ENCODE data around the gene TNNT2.

The TNNT2 gene

GRCh38 chr1:201401700-201402099 is 24.2 kb upstream of the TNNT2 start:
- no peak for DNase-seq (ENCODE audit: low read depth)

GRCh38 chr1:201400852-201401230 is 23.4 kb upstream of the TNNT2 start:
- no peak for DNase-seq (ENCODE audit: low read depth)

- no peak for DNase-seq (ENCODE audit: low read depth)
Observed at GRCh38 chr1:201400212-201400851, 22.9 kb upstream of the TNNT2 start.

DNA sequence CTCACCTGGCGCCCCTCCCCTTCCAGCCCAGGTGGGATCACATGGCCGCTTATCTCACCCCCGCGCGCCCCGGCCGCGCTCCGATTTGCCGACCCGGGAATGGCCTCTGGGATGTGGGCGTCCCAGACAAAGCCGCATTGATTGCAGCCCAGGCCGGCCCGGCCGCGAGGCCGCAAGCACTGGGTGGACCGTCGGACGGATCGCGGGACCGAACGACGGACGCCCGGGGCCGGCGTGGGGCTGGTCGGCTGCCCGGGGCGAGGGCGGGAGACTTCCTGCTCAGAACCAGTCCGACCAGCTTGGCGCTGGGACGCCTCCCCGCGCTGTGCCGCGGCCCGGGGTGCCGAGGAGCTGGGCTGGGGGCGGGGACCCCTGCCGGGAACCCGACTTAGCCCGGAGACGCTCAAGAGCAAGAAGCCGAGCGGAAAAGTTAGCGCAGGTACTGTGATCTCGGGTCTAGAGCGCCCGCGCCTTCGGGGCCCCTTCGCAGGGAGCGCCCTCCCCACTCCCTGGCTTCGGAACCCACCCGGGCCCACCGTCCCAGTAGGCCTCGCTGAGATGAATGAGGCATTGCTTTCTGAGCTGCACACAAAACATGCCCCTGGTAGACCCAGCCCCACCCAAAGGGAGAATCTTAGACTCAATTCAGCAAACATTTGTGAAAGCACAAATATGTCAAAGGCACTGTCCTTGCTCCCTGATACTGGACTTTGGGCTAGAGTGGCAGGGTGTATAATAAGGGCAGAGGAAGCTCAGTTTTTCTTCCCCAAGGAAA is 22.1 kb upstream of the TNNT2 start:
- no peak for DNase-seq (ENCODE audit: low read depth)

DNA sequence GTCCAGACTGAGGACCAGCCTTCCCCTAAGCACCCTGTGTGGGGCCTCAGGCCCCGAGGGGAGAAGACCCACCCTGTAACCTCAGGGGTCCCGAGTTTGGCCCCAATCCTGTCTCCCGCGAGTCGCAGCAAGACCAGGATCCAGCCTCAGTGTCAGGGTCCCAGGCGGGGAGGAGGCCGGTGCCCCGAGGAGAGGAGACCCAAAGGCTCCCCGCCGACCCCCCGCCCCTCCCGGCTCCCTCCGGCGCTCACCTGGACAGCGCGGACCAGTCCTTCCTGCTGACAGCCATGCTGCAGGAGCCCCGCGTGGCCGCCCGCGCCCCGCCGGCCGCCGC is 21.5 kb upstream of the TNNT2 start, which contains the start of gene LAD1:
Gene LAD1, minus strand, starts transcription at position 307 of the 334 bp plus-strand sequence. Its CDS starts 18 bp downstream, at position 289.
- DNase-seq (ENCODE audit: low read depth): no peak

DNA sequence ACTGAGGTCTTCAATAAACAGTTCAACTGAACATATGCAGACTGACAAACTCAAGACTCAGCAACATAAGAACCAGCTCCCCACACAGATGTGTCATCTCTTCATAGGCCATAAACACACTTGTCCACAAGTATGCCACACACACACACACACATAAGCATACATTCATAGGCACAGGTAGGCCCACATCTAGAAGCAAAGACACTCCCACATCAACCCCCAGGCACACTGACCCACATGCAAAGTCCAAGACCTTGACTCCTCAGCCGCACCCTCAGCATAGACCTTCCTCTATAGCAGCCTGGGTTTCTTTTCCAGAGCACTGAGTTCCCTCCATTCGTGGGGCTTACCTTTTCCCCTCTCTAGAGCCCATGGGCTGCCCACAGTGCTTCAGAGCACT is 20.2 kb upstream of the TNNT2 start:
- DNase-seq (ENCODE audit: low read depth): no peak

DNA sequence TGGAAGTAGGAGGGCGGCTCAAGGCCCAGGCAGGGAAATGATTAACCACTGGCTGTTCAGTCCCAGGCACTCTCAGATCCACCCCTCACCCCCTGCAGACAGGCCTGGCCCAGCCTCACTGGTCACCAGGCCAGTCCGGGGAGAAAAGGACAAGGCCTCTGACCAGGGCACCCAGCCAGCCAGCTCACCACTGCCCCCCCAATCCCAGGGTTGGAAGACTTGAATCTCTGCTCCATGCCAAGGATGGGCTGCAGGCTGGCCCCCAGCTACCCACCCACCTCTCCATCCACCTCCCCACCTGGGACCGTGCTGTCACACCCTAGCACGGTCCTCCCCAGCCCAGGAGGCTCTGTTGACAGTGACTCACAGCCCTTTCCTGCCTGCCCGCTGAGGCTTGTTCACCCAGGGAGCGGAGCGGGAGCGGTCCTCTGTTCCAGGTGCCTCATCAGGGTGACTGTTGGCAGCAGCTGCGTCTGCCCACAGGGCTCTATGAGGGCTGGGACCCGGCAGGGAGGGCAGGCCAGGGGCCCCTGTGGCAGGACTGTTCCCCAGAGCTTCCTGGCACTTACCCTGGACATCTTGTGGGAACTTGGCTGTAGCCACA is 19.5 kb upstream of the TNNT2 start:
- no peak for DNase-seq (ENCODE audit: low read depth)

GRCh38 chr1:201395936-201396335 is 18.5 kb upstream of the TNNT2 start:
- no peak for DNase-seq (ENCODE audit: low read depth)

DNA sequence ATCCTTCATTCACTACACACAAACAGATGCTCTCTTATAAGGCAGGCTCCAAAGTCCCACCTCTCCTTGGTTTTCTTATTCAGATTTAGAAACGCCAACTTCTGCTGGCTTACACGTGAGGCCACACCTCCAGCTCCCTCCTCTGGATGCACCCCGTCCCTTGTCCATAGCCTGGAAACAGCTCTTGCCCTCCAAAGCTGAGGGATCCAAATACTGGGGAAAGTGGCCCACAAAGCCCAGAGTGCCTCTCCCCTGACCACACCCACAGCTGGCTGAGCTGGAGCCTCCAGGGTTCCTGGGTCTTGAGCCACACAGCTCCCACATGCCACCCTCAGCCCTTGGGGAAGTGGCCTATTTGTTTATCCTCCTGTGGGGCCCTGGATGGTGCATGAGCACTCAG is 17.1 kb upstream of the TNNT2 start:
- DNase-seq (ENCODE audit: low read depth): no peak

DNA sequence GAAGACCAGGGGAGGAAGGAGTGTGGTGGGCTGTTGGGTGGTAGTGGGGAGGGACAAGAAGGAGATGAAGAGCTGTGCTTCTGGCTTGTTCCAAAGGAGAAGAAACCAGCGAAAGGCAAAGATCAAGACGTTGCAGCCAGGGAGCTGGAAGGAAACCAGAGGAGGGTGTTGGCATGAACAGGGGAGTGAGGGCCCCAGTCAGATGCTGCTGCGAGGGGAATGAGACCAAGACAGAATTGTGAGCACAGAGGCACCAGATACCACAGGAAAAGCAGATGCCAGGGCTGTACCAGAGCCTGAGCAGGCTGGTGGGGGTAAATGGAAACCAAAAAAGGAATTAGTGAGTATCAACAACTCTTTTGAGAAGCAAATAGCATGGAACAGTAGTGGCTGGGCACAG is 15.6 kb upstream of the TNNT2 start:
- no peak for DNase-seq (ENCODE audit: low read depth)

GRCh38 chr1:201391651-201392511 is 14.4 kb upstream of the TNNT2 start:
- DNase-seq (ENCODE audit: low read depth): no peak

DNA sequence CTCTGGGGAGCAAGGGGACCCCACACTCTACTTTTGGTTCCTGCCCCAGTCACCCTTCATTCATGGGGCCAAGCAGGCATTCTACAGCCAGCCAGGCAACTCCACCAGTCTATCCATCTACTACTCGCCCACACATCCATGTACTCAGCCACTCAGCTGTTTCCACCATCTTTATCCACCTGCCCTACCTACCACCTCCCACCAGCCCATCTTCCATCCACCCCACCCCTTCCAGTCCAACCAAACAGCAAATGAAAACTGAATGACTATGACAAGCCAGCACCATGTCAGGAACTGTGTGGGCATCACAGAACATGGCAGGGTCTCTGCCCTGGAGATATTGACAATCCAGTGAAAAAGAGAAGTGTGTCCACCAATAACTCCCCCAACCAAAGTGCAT is 13.7 kb upstream of the TNNT2 start:
- DNase-seq (ENCODE audit: low read depth): no peak

- DNase-seq (ENCODE audit: low read depth): no peak
Observed at GRCh38 chr1:201389051-201389450, 11.6 kb upstream of the TNNT2 start.

DNA sequence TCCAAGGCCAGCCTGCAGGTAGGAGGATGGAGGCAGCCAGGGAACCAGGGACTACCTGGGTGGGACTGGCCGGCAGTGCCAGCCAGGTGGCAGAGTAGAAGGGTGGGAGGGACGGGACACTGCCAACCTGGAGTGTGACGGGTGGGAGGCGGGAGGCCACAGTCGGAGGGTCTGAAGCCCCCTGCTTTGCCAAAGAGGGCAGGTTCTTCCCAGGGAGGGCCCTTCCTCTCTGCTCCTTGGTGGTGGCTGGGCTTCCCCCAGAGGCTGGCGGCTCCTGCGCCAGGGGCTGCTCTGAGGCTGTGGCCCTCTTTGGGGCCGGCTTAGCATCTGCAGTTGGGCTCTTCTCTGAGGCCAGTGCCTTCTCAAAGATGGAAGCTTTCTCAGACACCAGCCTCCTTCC is 8.7 kb upstream of the TNNT2 start:
- no peak for DNase-seq (ENCODE audit: low read depth)

DNA sequence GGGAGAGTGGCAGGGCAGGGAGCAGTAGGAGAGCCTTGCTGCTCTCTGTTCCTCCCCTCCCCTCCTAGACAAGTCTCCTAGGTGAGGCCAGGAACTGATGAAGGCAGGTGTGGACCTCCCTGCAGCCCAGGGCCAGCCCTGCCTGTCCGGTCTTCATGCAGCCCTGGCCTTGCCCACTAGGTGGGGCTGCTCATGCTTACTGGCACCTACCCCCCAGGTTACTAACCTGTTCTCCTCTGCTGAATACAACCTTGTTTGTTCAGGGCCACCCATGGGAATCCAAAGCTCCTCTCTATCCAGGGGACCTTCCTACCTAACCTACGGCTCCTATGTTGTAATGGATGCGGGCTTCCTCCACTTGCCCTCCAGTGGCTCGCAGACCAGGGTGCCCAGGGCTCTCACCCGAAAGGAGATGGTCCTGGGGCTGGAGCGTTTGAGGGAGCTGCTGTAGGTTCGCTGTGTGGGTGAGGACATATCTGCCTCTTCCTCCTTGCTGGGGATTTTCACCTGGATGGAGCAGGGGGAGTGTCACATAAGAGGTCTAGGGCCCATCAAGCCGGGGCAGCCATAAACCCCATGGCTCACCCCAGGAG is 7.9 kb upstream of the TNNT2 start:
- no peak for DNase-seq (ENCODE audit: low read depth)

- no peak for DNase-seq (ENCODE audit: low read depth)
Observed at GRCh38 chr1:201384406-201384782, 6.9 kb upstream of the TNNT2 start.

- DNase-seq (ENCODE audit: low read depth): no peak
Observed at GRCh38 chr1:201383647-201384405, 6.3 kb upstream of the TNNT2 start.

- no peak for DNase-seq (ENCODE audit: low read depth)
Observed at GRCh38 chr1:201381130-201381529, 3.6 kb upstream of the TNNT2 start.

DNA sequence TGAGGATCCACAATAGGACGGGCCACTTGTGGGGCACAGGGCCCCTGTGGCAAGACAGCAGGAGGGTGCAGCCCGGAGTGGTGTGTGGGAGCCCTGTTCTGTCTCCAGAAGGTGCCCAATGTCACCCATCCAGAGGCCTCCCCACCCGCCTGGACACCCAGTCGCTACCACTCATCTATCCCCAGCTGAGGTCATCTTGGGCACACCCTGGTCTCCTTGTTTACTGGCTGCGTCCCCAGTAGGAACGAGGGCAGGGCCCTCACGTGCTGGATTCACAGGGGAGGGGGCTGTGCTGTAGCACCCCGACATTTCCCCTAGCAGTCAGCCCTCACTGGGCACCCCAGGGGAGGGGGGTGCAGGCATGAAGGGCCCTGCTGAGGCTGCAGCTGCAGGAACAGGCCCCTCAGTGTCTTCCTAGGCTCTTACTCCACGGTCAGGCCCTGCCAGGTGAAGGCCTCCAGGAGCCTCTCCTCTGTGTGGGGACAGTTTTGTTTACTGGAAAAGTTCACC is 2.3 kb upstream of the TNNT2 start:
- no peak for DNase-seq (ENCODE audit: low read depth)

DNA sequence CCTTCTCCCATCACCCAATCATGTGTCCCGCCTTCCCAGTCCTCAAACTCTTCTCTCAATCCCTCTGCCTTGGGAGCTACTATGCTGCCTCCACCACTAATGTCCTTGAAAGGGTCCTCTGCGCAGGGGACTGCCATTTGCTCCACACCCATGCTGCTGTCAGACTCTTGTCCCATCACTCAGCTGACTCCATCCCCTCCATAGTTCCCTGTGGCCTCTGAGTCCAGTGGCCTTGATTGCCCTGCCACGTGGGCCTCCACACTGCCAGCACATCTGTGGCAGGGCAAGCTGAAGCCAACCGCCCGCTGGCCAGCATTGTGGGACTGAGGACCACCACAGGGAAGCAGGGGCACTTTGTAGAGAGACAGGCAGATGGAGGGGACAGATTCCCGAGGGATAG is 1.3 kb upstream of the TNNT2 start:
- no peak for DNase-seq (ENCODE audit: low read depth)
